Karpas-422 (cell line): ENCODE results near the gene KCTD2. TPM values are rescaled to one million over a fixed set of nuclear protein-coding genes. Genes with fewer than 3 reads are reported as not detected.
A peak's percentile ranks its signal among the peaks of the same experiment; 100 is the strongest.

ENCODE experiments used
- DNase-seq: peaks from one replicate; pipeline ENCODE4 v3.0.0-alpha.2; 2015
- H2AFZ ChIP-seq: fragments of 200-600 bp; sonication (generic); 2 replicates; pipeline ENCODE4 v1.6.1; 2014; ENCODE audit warnings: antibody characterized with exemption, low read length, mixed read lengths
- H3K27ac ChIP-seq: fragments of 200-600 bp; sonication (generic); 2 replicates; pipeline ENCODE4 v1.5.1; 2014; ENCODE audit warnings: mild to moderate bottlenecking, low read length, moderate library complexity
- H3K27me3 ChIP-seq: fragments of 200-600 bp; sonication (generic); 2 replicates; pipeline ENCODE4 v1.6.1; 2014; ENCODE audit warnings: low read length, mixed read lengths
- H3K36me3 ChIP-seq: fragments of 200-600 bp; sonication (generic); 2 replicates; pipeline ENCODE4 v1.6.1; 2014; ENCODE audit warnings: low read length, mixed read lengths; ENCODE audit not compliant: insufficient read depth
- H3K4me1 ChIP-seq: fragments of 200-600 bp; sonication (generic); 2 replicates; pipeline ENCODE4 v1.6.1; 2014; ENCODE audit warnings: mild to moderate bottlenecking, low read length, mixed read lengths
- H3K4me2 ChIP-seq: fragments of 200-600 bp; sonication (generic); 2 replicates; pipeline ENCODE4 v1.6.1; 2014; ENCODE audit warnings: low read length, low read depth, mild to moderate bottlenecking; ENCODE audit not compliant: poor library complexity, severe bottlenecking
- H3K4me3 ChIP-seq: fragments of 200-600 bp; sonication (generic); 2 replicates; pipeline ENCODE4 v1.5.1; 2014; ENCODE audit warnings: mild to moderate bottlenecking, antibody characterized with exemption, low read length, mixed read lengths
- H3K79me2 ChIP-seq: fragments of 200-600 bp; sonication (generic); 2 replicates; pipeline ENCODE4 v1.6.1; 2014; ENCODE audit warnings: mild to moderate bottlenecking, low read length, mixed read lengths
- H3K9ac ChIP-seq: fragments of 200-600 bp; sonication (generic); 2 replicates; pipeline ENCODE4 v1.6.0; 2014; ENCODE audit warnings: low read length
- H3K9me2 ChIP-seq: fragments of 200-600 bp; sonication (generic), shearing (Covaris generic); replicated peaks from 2 replicates; pipeline ENCODE4 v1.6.0; 2014; ENCODE audit warnings: mild to moderate bottlenecking, low read length, moderate library complexity; ENCODE audit not compliant: insufficient read depth
- H3K9me3 ChIP-seq: fragments of 300-700, 200-600 bp; sonication (generic); 2 replicates; pipeline ENCODE4 v1.6.1; 2014; ENCODE audit warnings: low read length, mixed read lengths
- H4K20me1 ChIP-seq: fragments of 200-600 bp; sonication (generic); 2 replicates; pipeline ENCODE4 v1.6.1; 2014; ENCODE audit warnings: mild to moderate bottlenecking, antibody characterized with exemption, low read length, low read depth; ENCODE audit not compliant: insufficient read depth
- total RNA-seq: library from RNA; depleted of rRNA; stranded (reverse); fragments of >200 nt; shearing (Covaris generic); gene quantifications from 2 replicates; pipeline ENCODE4 v1.2.3, GENCODE V29; 2014; ENCODE audit warnings: low replicate concordance

The KCTD2 gene
- total RNA-seq, 1 experiment from 2014 or later, result 24.7 TPM

- H3K27ac ChIP-seq, result no peak overlapping the region
- H2AFZ ChIP-seq, result no peak overlapping the region
Measured at GRCh38 chr17:75099881-75100595, 53.0 kb downstream of the KCTD2 start.

GRCh38 chr17:75102385-75102821, 55.4 kb downstream of the KCTD2 start:
- no peak overlapping the region for H3K4me3 ChIP-seq
- no peaks in the 10 kb centered on the region for H3K9me2 ChIP-seq
- H4K20me1 ChIP-seq, result no peaks in the 10 kb centered on the region
- H3K36me3 ChIP-seq, result no peaks in the 10 kb centered on the region
- H3K9me3 ChIP-seq, result no peaks in the 10 kb centered on the region
- no peaks in the 10 kb centered on the region for H3K79me2 ChIP-seq
- no peak overlapping the region for H2AFZ ChIP-seq
- no peak overlapping the region for H3K9ac ChIP-seq
- H3K27me3 ChIP-seq, result no peaks in the 10 kb centered on the region
- peak overlapping the region; percentile 20 for H3K4me2 ChIP-seq
- peak; percentile 79 for DNase-seq
- H3K4me1 ChIP-seq, result peaks cover 10% of the 10 kb centered on the region
- H3K27ac ChIP-seq, result no peak overlapping the region

More at GRCh38 chr17:75099881-75100595, 53.0 kb downstream of the KCTD2 start:
- H3K9me3 ChIP-seq, result no peaks in the 10 kb centered on the region
- H4K20me1 ChIP-seq, result no peaks in the 10 kb centered on the region
- H3K36me3 ChIP-seq, result no peaks in the 10 kb centered on the region
- no peak for DNase-seq
- peaks cover 10% of the 10 kb centered on the region for H3K4me1 ChIP-seq
- no peaks in the 10 kb centered on the region for H3K27me3 ChIP-seq
- H3K4me2 ChIP-seq, result no peak overlapping the region
- H3K79me2 ChIP-seq, result no peaks in the 10 kb centered on the region
- no peaks in the 10 kb centered on the region for H3K9me2 ChIP-seq
- no peak overlapping the region for H3K4me3 ChIP-seq
- H3K9ac ChIP-seq, result no peak overlapping the region

GRCh38 chr17:75103601-75104554, 56.9 kb downstream of the KCTD2 start:
- H3K4me3 ChIP-seq, result no peak overlapping the region
- H3K27me3 ChIP-seq, result no peaks in the 10 kb centered on the region; the same call in 1 of the 2 replicates
- H3K79me2 ChIP-seq, result no peaks in the 10 kb centered on the region
- no peak overlapping the region for H3K27ac ChIP-seq
- no peaks in the 10 kb centered on the region for H3K36me3 ChIP-seq
- no peak overlapping the region for H2AFZ ChIP-seq
- H3K9ac ChIP-seq, result no peak overlapping the region
- no peaks in the 10 kb centered on the region for H3K9me2 ChIP-seq
- no peak overlapping the region for H3K4me2 ChIP-seq
- DNase-seq, result no peak
- H4K20me1 ChIP-seq, result no peaks in the 10 kb centered on the region
- peaks cover 12% of the 10 kb centered on the region for H3K4me1 ChIP-seq
- no peaks in the 10 kb centered on the region for H3K9me3 ChIP-seq

- no peak overlapping the region for H3K4me2 ChIP-seq
- H2AFZ ChIP-seq, result no peak overlapping the region
- no peaks in the 10 kb centered on the region for H4K20me1 ChIP-seq
- no peak overlapping the region for H3K4me3 ChIP-seq
- DNase-seq, result peak; percentile 84
- H3K36me3 ChIP-seq, result no peaks in the 10 kb centered on the region
- H3K9me2 ChIP-seq, result no peaks in the 10 kb centered on the region
- no peaks in the 10 kb centered on the region; the same call in 1 of the 2 replicates for H3K27me3 ChIP-seq
- no peaks in the 10 kb centered on the region for H3K9me3 ChIP-seq
- peaks cover 3% of the 10 kb centered on the region for H3K79me2 ChIP-seq
- H3K9ac ChIP-seq, result no peak overlapping the region
- H3K4me1 ChIP-seq, result peaks cover 22% of the 10 kb centered on the region
- no peak overlapping the region for H3K27ac ChIP-seq
Measured at GRCh38 chr17:75105126-75106080, 58.4 kb downstream of the KCTD2 start.

- Histone ChIP-seq H3K9me2 (no peaks in the 10 kb centered on the region), H3K36me3 (no peaks in the 10 kb centered on the region), H4K20me1 (no peaks in the 10 kb centered on the region), H2AFZ (no peak overlapping the region), H3K27ac (no peak overlapping the region), H3K4me3 (no peak overlapping the region), H3K27me3 (no peaks in the 10 kb centered on the region; the same call in 1 of the 2 replicates), H3K4me2 (no peak overlapping the region), H3K9me3 (no peaks in the 10 kb centered on the region), H3K79me2 (peaks cover 19% of the 10 kb centered on the region), H3K4me1 (peaks cover 26% of the 10 kb centered on the region), H3K9ac (no peak overlapping the region)
- peak; percentile 39 for DNase-seq
Measured at GRCh38 chr17:75108193-75108592, 61.2 kb downstream of the KCTD2 start.

DNA sequence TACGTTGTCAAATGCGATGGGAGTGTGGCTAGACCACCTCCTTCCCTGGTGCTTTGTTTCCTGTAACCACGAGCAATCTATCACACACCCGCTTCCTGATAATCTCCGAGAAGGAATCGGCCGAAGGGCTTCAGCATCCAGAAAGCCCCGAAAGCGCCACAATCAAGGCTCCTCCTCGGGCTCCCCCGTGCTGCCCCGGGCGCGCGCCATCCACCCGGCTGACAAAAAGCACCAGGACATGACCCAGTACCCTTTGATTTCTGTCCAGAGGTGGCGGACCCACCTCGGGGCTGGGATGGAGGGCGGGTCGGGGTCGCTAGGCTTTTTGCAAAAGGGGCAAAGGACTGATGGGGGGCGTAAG, 62.0 kb downstream of the KCTD2 start:
- Histone ChIP-seq H3K9ac (peak overlapping the region; percentile 73), H3K27ac (no peak overlapping the region), H4K20me1 (no peaks in the 10 kb centered on the region), H3K4me2 (peak overlapping the region; percentile 92), H3K27me3 (no peaks in the 10 kb centered on the region; the same call in 1 of the 2 replicates), H3K9me2 (no peaks in the 10 kb centered on the region), H3K79me2 (peaks cover 19% of the 10 kb centered on the region), H3K4me1 (peaks cover 31% of the 10 kb centered on the region), H2AFZ (peak overlapping the region; percentile 80), H3K9me3 (no peaks in the 10 kb centered on the region), H3K4me3 (peak overlapping the region; percentile 94), H3K36me3 (no peaks in the 10 kb centered on the region)
- DNase-seq, result peak; percentile 40

DNA sequence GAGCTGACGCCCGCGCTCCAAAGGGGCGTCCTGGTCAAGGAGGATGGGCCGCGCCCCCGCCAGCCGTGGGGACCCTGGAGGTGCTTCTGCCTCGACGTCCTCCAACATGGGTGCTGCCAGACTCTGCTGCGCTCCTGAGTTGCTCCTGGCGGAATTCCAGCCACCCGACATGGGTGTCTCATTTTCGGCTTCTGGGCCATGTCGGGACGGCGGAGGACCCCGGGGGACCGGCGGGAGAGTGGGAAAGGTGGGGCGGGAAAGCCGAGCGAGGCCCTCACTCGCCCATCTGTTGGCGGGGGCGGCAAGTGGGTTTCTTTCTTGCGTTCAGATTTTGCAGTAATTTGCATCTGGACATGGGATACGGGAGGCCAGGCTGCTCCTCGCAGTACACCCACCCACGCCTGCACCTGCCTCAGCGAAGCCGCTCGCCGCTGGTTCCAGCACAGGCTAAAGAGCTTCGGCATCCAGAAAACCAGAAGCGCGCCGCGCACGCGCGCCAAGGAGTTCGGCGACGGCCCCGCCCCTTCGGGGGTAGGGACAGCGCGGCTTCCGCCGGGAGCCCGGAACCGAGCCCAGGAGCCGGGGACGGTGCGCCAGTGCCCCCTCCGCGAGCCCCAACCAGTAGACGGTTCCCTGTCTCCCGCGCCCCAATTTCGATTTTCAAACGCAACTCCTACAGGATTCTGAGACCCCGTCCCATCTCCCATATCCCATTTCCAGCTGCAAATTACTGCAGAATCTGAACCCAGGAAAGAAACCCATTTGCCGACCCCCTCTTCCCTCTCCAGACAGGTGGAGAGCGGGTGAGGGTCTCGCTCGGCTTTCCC, 62.6 kb downstream of the KCTD2 start, which contains the start of gene ARMC7:
TSS of gene ARMC7 (plus strand) at position 563 of the 827 bp plus-strand sequence. CDS start 320 bp downstream, outside the sequence.
- Histone ChIP-seq H3K4me2 (peak within 1 kb of the TSS; percentile 92), H3K36me3 (no peaks in the 10 kb centered on the region), H3K9ac (peak within 1 kb of the TSS; percentile 73), H3K79me2 (peaks cover 23% of the 10 kb centered on the region), H3K27ac (no peak within 1 kb of the TSS), H3K4me3 (peak within 1 kb of the TSS; percentile 94), H3K9me3 (no peaks in the 10 kb centered on the region), H4K20me1 (no peaks in the 10 kb centered on the region), H3K4me1 (peaks cover 36% of the 10 kb centered on the region), H3K9me2 (no peaks in the 10 kb centered on the region), H2AFZ (peak within 1 kb of the TSS; percentile 80), H3K27me3 (no peaks in the 10 kb centered on the region; the same call in 1 of the 2 replicates)
- DNase-seq, result peak; percentile 95
